Measurements from ENCODE around the gene GAN. TPM values are rescaled to one million over a fixed set of nuclear protein-coding genes. Genes with fewer than 3 reads are reported as not detected.

Gene GAN
- total RNA-seq, result 7.1 TPM in 2 replicates

GRCh38 chr16:81314603-81315270 lies at the start of gene GAN:
Gene GAN (plus strand): TSS chr16:81314962. CDS start chr16:81315114, 152 bp downstream.

Other genes starting within 250 kb of the GAN start
- 0.32 and 0.46 TPM in 2 replicates for gene C16orf46, start 237.7 kb upstream of the GAN start, total RNA-seq
- gene GCSH, start 218.6 kb upstream of the GAN start, total RNA-seq, result 12.5 and 15.9 TPM in 2 replicates
- under 0.01 TPM in 1 of 2 replicates, not detected in the other for gene BCO1, start 76.3 kb upstream of the GAN start, total RNA-seq
- gene CMIP, start 129.8 kb downstream of the GAN start, total RNA-seq, result 18.1 and 18.5 TPM in 2 replicates